Fibroblast of lung (primary cell): ENCODE measurements around the gene RPRD1B. TPM values are rescaled to one million over a fixed set of nuclear protein-coding genes. Genes with fewer than 3 reads are reported as not detected.
A peak's percentile ranks its signal among the peaks of the same experiment; 100 is the strongest.

Experiments
- DNase-seq, 2 donors: peaks; one replicate each; pipeline versions ENCODE4 v3.0.0 to v3.0.0-alpha.2; 2010; ENCODE audit warnings: low read depth in 2 of 2
- H2AFZ ChIP-seq: 2 replicates; pipeline ENCODE4 v1.5.1; 2012; ENCODE audit warnings: low read length, control low read depth, inconsistent platforms
- H3K27ac ChIP-seq: 2 replicates; pipeline ENCODE4 v1.5.1; 2011; ENCODE audit warnings: low read length, control low read depth; ENCODE audit not compliant: insufficient read depth
- H3K27me3 ChIP-seq: 2 replicates; pipeline ENCODE4 v1.5.1; 2011; ENCODE audit warnings: mild to moderate bottlenecking, low read length; ENCODE audit not compliant: control insufficient read depth, insufficient read depth
- H3K36me3 ChIP-seq: 2 replicates; pipeline ENCODE4 v1.5.1; 2011; ENCODE audit warnings: low read length; ENCODE audit not compliant: control insufficient read depth, insufficient read depth
- H3K4me1 ChIP-seq: 2 replicates; pipeline ENCODE4 v1.5.1; 2011; ENCODE audit warnings: low read length; ENCODE audit not compliant: control insufficient read depth, insufficient read depth; ENCODE audit errors: extremely low read depth
- H3K4me2 ChIP-seq: 2 replicates; pipeline ENCODE4 v1.5.1; 2011; ENCODE audit warnings: low read length, control low read depth; ENCODE audit not compliant: insufficient read depth; ENCODE audit errors: extremely low read depth
- H3K4me3 ChIP-seq, 4 experiments: fragments of 200-600 bp in 1 of 4; sonication (generic) in 1 of 4; replicated peaks in 1 of 4; 2 replicates each; pipeline ENCODE4 v1.5.1; 2011 to 2016; ENCODE audit warnings: low read length in 4 of 4, low read depth in 3 of 4, mild to moderate bottlenecking in 3 of 4, control low read depth in 2 of 4, inconsistent platforms in 1 of 4, mixed read lengths in 1 of 4; ENCODE audit not compliant: insufficient read depth in 1 of 4; ENCODE audit errors: control extremely low read depth in 1 of 4
- H3K79me2 ChIP-seq: 2 replicates; pipeline ENCODE4 v1.5.1; 2012; ENCODE audit warnings: mild to moderate bottlenecking, low read length, inconsistent platforms; ENCODE audit not compliant: control insufficient read depth, insufficient read depth
- H3K9ac ChIP-seq: 2 replicates; pipeline ENCODE4 v1.5.1; 2011; ENCODE audit warnings: mild to moderate bottlenecking, low read length, control low read depth; ENCODE audit not compliant: insufficient read depth
- H3K9me3 ChIP-seq: 2 replicates; pipeline ENCODE4 v1.5.1; 2012; ENCODE audit warnings: low read depth, low read length; ENCODE audit not compliant: control insufficient read depth, insufficient read depth
- H4K20me1 ChIP-seq: 2 replicates; pipeline ENCODE4 v1.5.1; 2011; ENCODE audit warnings: low read length; ENCODE audit not compliant: control insufficient read depth, insufficient read depth; ENCODE audit errors: extremely low read depth
- EZH2 ChIP-seq: IDR thresholded peaks from 2 replicates; pipeline ENCODE4 v1.5.1; 2012; ENCODE audit warnings: low read length, control low read depth, mild to moderate bottlenecking; ENCODE audit errors: missing control alignments
- polyA plus RNA-seq, 2 donors: library from polyadenylated mRNA; depleted of rRNA in 1 of 2; stranded (reverse) in 1 of 2; unstranded in 1 of 2; fragments of >200 nt; gene quantifications; 2 replicates each; pipeline ENCODE4 v1.2.1, GENCODE V29; 2011 to 2012; ENCODE audit warnings: missing spikeins in 1 of 2
- total RNA-seq: library from RNA; depleted of rRNA; stranded (reverse); fragments of >200 nt; gene quantifications from 2 replicates; pipeline ENCODE4 v1.2.1, GENCODE V29; 2014
- TF ChIP-seq, protein P1 (sequence below), 2 donors: IDR thresholded peaks in 1 of 2; conservative IDR thresholded peaks in 1 of 2; 1 replicate in 1 of 2; 2 replicates in 1 of 2; pipeline ENCODE4 v1.5.1; 2011 to 2012; ENCODE audit warnings: low read length in 2 of 2, control low read depth in 1 of 2, inconsistent platforms in 1 of 2, low read depth in 1 of 2, mild to moderate bottlenecking in 1 of 2

The RPRD1B gene
- total and polyA plus RNA-seq, 2 donors (not counting 1 experiment from before 2014, with no cell fraction given), result 23.8 to 23.9 TPM

DNA sequence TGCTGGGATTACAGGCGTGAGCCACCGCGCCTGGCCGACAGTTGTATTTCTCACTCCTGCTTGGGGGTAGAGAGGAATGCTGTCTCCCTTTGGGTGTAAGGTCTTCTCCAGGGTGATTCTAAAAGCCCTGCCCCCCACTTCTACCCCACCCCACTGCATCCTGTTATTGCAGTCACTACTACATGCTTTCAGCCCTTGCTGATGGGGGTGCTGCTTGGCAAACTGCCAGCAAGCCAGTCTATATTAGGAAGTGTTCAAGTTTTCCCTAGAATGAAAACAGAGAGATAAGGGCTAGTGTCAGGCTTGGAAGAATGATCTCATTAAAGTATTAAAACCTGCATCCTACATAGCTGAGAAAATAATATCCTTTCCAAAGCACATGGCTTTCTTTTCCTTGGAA lies 31.6 kb upstream of the RPRD1B start:
- no peak overlapping the region for H3K4me3 ChIP-seq
- H3K4me2 ChIP-seq, result no peak overlapping the region
- H2AFZ ChIP-seq, result no peak overlapping the region
- peaks cover 18% of the 10 kb centered on the region for H3K4me1 ChIP-seq
- TF ChIP-seq EZH2, result no peak
- TF ChIP-seq, protein P1, sequence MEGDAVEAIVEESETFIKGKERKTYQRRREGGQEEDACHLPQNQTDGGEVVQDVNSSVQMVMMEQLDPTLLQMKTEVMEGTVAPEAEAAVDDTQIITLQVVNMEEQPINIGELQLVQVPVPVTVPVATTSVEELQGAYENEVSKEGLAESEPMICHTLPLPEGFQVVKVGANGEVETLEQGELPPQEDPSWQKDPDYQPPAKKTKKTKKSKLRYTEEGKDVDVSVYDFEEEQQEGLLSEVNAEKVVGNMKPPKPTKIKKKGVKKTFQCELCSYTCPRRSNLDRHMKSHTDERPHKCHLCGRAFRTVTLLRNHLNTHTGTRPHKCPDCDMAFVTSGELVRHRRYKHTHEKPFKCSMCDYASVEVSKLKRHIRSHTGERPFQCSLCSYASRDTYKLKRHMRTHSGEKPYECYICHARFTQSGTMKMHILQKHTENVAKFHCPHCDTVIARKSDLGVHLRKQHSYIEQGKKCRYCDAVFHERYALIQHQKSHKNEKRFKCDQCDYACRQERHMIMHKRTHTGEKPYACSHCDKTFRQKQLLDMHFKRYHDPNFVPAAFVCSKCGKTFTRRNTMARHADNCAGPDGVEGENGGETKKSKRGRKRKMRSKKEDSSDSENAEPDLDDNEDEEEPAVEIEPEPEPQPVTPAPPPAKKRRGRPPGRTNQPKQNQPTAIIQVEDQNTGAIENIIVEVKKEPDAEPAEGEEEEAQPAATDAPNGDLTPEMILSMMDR (conservative IDR thresholded peaks at IDR 0.05 in 1 of 2, IDR thresholded peaks at IDR 0.05 in 1 of 2; ENCODE audit: low read depth in 1 of 2, low read length in 2 of 2), result no peak
- DNase-seq, result peak; percentile 34 to 41
- peak overlapping the region; percentile 46 for H3K27ac ChIP-seq
- H3K36me3 ChIP-seq, result peaks cover 7% of the 10 kb centered on the region
- H3K79me2 ChIP-seq, result no peaks in the 10 kb centered on the region
- H3K27me3 ChIP-seq, result no peaks in the 10 kb centered on the region
- H4K20me1 ChIP-seq, result no peaks in the 10 kb centered on the region
- no peak overlapping the region for H3K9ac ChIP-seq
- H3K9me3 ChIP-seq, result no peaks in the 10 kb centered on the region

DNA sequence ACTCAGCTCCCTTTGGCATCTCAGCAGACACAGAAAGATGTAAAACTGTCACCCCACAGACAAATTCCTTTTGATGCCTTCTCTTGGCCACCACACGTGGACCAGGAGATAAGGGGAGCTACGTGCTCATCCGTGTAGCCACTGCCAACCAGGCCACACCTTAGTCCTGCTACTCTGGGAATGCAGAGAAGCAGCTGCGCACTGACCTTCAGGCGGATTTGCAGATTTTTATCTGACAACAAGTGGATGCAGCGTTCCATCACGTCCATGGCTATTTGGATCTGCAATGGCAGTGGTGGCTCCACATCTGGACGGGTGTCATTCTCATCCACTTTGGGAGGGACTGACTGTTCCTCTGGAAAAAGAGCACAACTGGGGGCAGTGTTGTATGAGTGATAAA lies 31.1 kb upstream of the RPRD1B start:
- Histone ChIP-seq H3K9ac (no peak overlapping the region), H4K20me1 (no peaks in the 10 kb centered on the region), H3K79me2 (no peaks in the 10 kb centered on the region), H3K4me2 (no peak overlapping the region), H3K4me3 (no peak overlapping the region), H2AFZ (no peak overlapping the region), H3K36me3 (peaks cover 7% of the 10 kb centered on the region), H3K27ac (no peak overlapping the region), H3K27me3 (no peaks in the 10 kb centered on the region), H3K4me1 (peaks cover 18% of the 10 kb centered on the region), H3K9me3 (no peaks in the 10 kb centered on the region)
- no peak for TF ChIP-seq EZH2
- TF ChIP-seq, protein P1 (conservative IDR thresholded peaks at IDR 0.05 in 1 of 2, IDR thresholded peaks at IDR 0.05 in 1 of 2; ENCODE audit: low read depth in 1 of 2, low read length in 2 of 2), result no peak
- DNase-seq, result no peak

DNA sequence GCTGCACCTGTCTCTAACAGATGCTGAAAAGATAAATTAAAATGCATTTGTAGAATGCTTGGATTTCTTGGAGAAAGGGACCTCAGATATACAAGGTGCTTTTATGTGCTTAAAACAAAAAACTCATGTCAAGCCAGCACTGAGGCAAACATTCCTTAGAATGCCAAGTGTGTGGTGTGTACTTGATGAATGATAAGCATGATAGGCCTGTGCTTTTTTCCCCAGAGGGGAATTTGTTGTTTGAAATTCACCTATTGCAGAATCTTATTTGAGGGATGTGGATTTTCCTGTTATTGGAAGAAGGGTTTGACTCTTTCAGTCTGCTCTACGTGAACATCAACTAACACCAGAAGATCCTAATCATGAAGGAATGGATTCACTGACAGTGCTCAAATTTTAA lies 29.1 kb upstream of the RPRD1B start:
- Histone ChIP-seq H3K27ac (no peak overlapping the region), H3K79me2 (no peaks in the 10 kb centered on the region), H3K4me2 (no peak overlapping the region), H2AFZ (no peak overlapping the region), H3K36me3 (peaks cover 4% of the 10 kb centered on the region), H3K9ac (no peak overlapping the region), H3K4me1 (peaks cover 18% of the 10 kb centered on the region), H4K20me1 (no peaks in the 10 kb centered on the region), H3K27me3 (no peaks in the 10 kb centered on the region), H3K4me3 (no peak overlapping the region), H3K9me3 (no peaks in the 10 kb centered on the region)
- TF ChIP-seq EZH2, result no peak
- TF ChIP-seq, protein P1 (conservative IDR thresholded peaks at IDR 0.05 in 1 of 2, IDR thresholded peaks at IDR 0.05 in 1 of 2; ENCODE audit: low read depth in 1 of 2, low read length in 2 of 2), result no peak
- DNase-seq, result no peak
